Epithelial cell of esophagus (primary cell): Measurements from ENCODE around the gene ENO3.

Experiments
- DNase-seq: peaks from one replicate; pipeline ENCODE4 v3.0.0; 2010; ENCODE audit warnings: low read depth
- H3K4me3 ChIP-seq: 2 replicates; pipeline ENCODE4 v1.5.1; 2011; ENCODE audit warnings: mild to moderate bottlenecking, low read length, control low read depth
- CTCF ChIP-seq: IDR thresholded peaks from 2 replicates; pipeline ENCODE4 v1.5.1; 2011; ENCODE audit warnings: low read depth, mild to moderate bottlenecking, low read length, control low read depth, inconsistent platforms; ENCODE audit not compliant: insufficient read depth; ENCODE audit errors: missing control alignments

Gene ENO3

GRCh38 chr17:4938688-4939545 is 12.0 kb upstream of the ENO3 start:
- no peak for TF ChIP-seq CTCF
- DNase-seq: no peak
- peak overlapping the region; percentile 96 for H3K4me3 ChIP-seq

GRCh38 chr17:4939546-4939795 is 11.4 kb upstream of the ENO3 start:
- DNase-seq: no peak
- no peak for TF ChIP-seq CTCF
- peak overlapping the region; percentile 96 for H3K4me3 ChIP-seq

- peak; percentile 99 for DNase-seq
- H3K4me3 ChIP-seq: peak within 1 kb of the TSS; percentile 96
- no peak for TF ChIP-seq CTCF
Measured at GRCh38 chr17:4939796-4940554, 10.9 kb upstream of the ENO3 start, which contains the start of the genes RNF167 and SLC25A11. Gene RNF167 (plus strand): TSS chr17:4940268. CDS start chr17:4940910, 642 bp downstream. Gene SLC25A11 (minus strand): TSS chr17:4940046. CDS start chr17:4939910, 136 bp downstream.

GRCh38 chr17:4940555-4941318 is 10.2 kb upstream of the ENO3 start:
- H3K4me3 ChIP-seq: peak overlapping the region; percentile 96
- TF ChIP-seq CTCF: no peak
- peak; percentile 90 for DNase-seq

- H3K4me3 ChIP-seq: peak overlapping the region; percentile 96
- TF ChIP-seq CTCF: no peak
- no peak for DNase-seq
Measured at GRCh38 chr17:4941319-4941610, 9.7 kb upstream of the ENO3 start.

- no peak overlapping the region for H3K4me3 ChIP-seq
- no peak for TF ChIP-seq CTCF
- DNase-seq: no peak
Measured at GRCh38 chr17:4942760-4943508, 8.0 kb upstream of the ENO3 start.
